HepG2 (cell line): ENCODE measurements around the gene PIGR. TPM values are rescaled to one million over a fixed set of nuclear protein-coding genes. Genes with fewer than 3 reads are reported as not detected.

Experiments used
- GMEB1 ChIP-seq: sonication (generic); formaldehyde crosslinking; IDR thresholded peaks from 2 replicates; pipeline ENCODE4 v1.5.1; 2020; ENCODE audit warnings: missing genetic modification reagents, mild to moderate bottlenecking, borderline replicate concordance
- IRX3 ChIP-seq: sonication (generic); formaldehyde crosslinking; IDR thresholded peaks from 2 replicates; pipeline ENCODE4 v1.8.1; 2023; ENCODE audit warnings: mild to moderate bottlenecking, low read depth, missing genetic modification reagents, borderline replicate concordance
- JUND ChIP-seq: sonication (generic); formaldehyde crosslinking; IDR thresholded peaks from 2 replicates; pipeline ENCODE4 v1.8.0; 2022; ENCODE audit warnings: mild to moderate bottlenecking, missing genetic modification reagents
- NFATC3 ChIP-seq: sonication (generic); formaldehyde crosslinking; IDR thresholded peaks from 2 replicates; pipeline ENCODE4 v1.5.1; 2020; ENCODE audit warnings: mild to moderate bottlenecking, missing genetic modification reagents
- NKX3-1 ChIP-seq: sonication (generic); formaldehyde crosslinking; IDR thresholded peaks from 2 replicates; pipeline ENCODE4 v1.5.0; 2020; ENCODE audit warnings: missing genetic modification reagents
- NR3C1 ChIP-seq: sonication (generic); formaldehyde crosslinking; IDR thresholded peaks from 2 replicates; pipeline ENCODE4 v1.4.0; 2020; ENCODE audit warnings: missing genetic modification reagents
- PTBP1 ChIP-seq: fragments of 200-400 bp; formaldehyde crosslinking; IDR thresholded peaks from 2 replicates; pipeline ENCODE4 v1.6.1; 2018; ENCODE audit warnings: low read length, low read depth; ENCODE audit not compliant: poor library complexity, severe bottlenecking
- RCOR2 ChIP-seq: IDR thresholded peaks from 2 replicates; pipeline ENCODE4 v1.6.1; 2016; ENCODE audit warnings: missing biosample characterization, missing genetic modification reagents
- RFX1 ChIP-seq: fragments of 450-650 bp; IDR thresholded peaks from 2 replicates; pipeline ENCODE4 v1.6.1; 2017
- SIN3A ChIP-seq: IDR thresholded peaks from 2 replicates; pipeline ENCODE4 v1.6.1; 2011; ENCODE audit warnings: low read depth, mild to moderate bottlenecking, control low read depth, low read length, borderline replicate concordance
- SP1 ChIP-seq, 2 experiments: fragments of 450-650 bp in 1 of 2; sonication (generic) in 1 of 2; formaldehyde crosslinking in 1 of 2; IDR thresholded peaks; 2 replicates each; pipeline versions ENCODE4 v1.4.0 to v1.6.1; 2016 to 2020; ENCODE audit warnings: missing genetic modification reagents in 1 of 2
- TEAD3 ChIP-seq: optimal IDR thresholded peaks from 2 replicates; pipeline ENCODE3; 2016; ENCODE audit warnings: borderline replicate concordance
- ZBTB20 ChIP-seq: sonication (generic); formaldehyde crosslinking; IDR thresholded peaks from 2 replicates; pipeline ENCODE4 v1.8.1; 2023; ENCODE audit warnings: missing genetic modification reagents, low read depth, mild to moderate bottlenecking, borderline replicate concordance
- ZNF136 ChIP-seq: sonication (generic); formaldehyde crosslinking; IDR thresholded peaks from 2 replicates; pipeline ENCODE4 v1.8.1; 2022; ENCODE audit warnings: low read depth, mild to moderate bottlenecking, moderate library complexity, missing genetic modification reagents
- ZNF335 ChIP-seq: sonication (generic); formaldehyde crosslinking; IDR thresholded peaks from 2 replicates; pipeline ENCODE4 v1.4.0; 2020; ENCODE audit warnings: missing genetic modification reagents
- ZNF614 ChIP-seq: IDR thresholded peaks from 2 replicates; pipeline ENCODE4 v1.6.1; 2018; ENCODE audit warnings: missing biosample characterization, missing genetic modification reagents, inconsistent platforms, borderline replicate concordance
- ZNF720 ChIP-seq: sonication (generic); formaldehyde crosslinking; IDR thresholded peaks from 2 replicates; pipeline ENCODE4 v1.4.0; 2020; ENCODE audit warnings: missing genetic modification reagents
- ZNF746 ChIP-seq: sonication (generic); formaldehyde crosslinking; IDR thresholded peaks from 2 replicates; pipeline ENCODE4 v1.8.0; 2022; ENCODE audit warnings: mild to moderate bottlenecking, missing genetic modification reagents
- ZNF747 ChIP-seq: sonication (generic); formaldehyde crosslinking; IDR thresholded peaks from 2 replicates; pipeline ENCODE4 v1.8.1; 2023; ENCODE audit warnings: missing genetic modification reagents, mild to moderate bottlenecking, borderline replicate concordance
- polyA plus RNA-seq, 8 experiments: library from polyadenylated mRNA; depleted of rRNA in 3 of 8; stranded (reverse) in 7 of 8; unstranded in 1 of 8; fragments of >200 nt; fragmentation: Illumina TruSeq in 4 of 8; extraction: Trizol in 4 of 8; gene quantifications; 2 replicates each; pipeline versions ENCODE4 v1.2.1 to v1.2.3, GENCODE V29; 2011 to 2016; ENCODE audit warnings: low read depth in 4 of 8, missing spikeins in 1 of 8, mixed read lengths in 1 of 8; ENCODE audit not compliant: insufficient read depth in 1 of 8
- total RNA-seq, 5 experiments: library from RNA; depleted of rRNA; stranded (reverse); fragments of >200 nt; fragmentation: Illumina TruSeq; extraction: Trizol; gene quantifications; 2 replicates each; pipeline ENCODE4 v1.2.3, GENCODE V29; 2016; ENCODE audit warnings: low read depth in 1 of 5
- TF ChIP-seq, protein P1 (sequence below): sonication (generic); formaldehyde crosslinking; IDR thresholded peaks from 2 replicates; pipeline ENCODE4 v1.5.1; 2020; ENCODE audit warnings: missing genetic modification reagents, mild to moderate bottlenecking, borderline replicate concordance
- TF ChIP-seq, protein P2 (sequence below): sonication (generic); formaldehyde crosslinking; IDR thresholded peaks from 2 replicates; pipeline ENCODE4 v1.5.0; 2020; ENCODE audit warnings: mild to moderate bottlenecking, missing genetic modification reagents, borderline replicate concordance
- TF ChIP-seq, protein P3 (sequence below): sonication (generic); formaldehyde crosslinking; IDR thresholded peaks from 2 replicates; pipeline ENCODE4 v1.4.0; 2020; ENCODE audit warnings: low read depth, mild to moderate bottlenecking, missing genetic modification reagents

PIGR gene
- total and polyA plus RNA-seq, 2 of the 13 experiments (the other 11 are each of a cell fraction or from before 2014, with no cell fraction given) = not detected

DNA sequence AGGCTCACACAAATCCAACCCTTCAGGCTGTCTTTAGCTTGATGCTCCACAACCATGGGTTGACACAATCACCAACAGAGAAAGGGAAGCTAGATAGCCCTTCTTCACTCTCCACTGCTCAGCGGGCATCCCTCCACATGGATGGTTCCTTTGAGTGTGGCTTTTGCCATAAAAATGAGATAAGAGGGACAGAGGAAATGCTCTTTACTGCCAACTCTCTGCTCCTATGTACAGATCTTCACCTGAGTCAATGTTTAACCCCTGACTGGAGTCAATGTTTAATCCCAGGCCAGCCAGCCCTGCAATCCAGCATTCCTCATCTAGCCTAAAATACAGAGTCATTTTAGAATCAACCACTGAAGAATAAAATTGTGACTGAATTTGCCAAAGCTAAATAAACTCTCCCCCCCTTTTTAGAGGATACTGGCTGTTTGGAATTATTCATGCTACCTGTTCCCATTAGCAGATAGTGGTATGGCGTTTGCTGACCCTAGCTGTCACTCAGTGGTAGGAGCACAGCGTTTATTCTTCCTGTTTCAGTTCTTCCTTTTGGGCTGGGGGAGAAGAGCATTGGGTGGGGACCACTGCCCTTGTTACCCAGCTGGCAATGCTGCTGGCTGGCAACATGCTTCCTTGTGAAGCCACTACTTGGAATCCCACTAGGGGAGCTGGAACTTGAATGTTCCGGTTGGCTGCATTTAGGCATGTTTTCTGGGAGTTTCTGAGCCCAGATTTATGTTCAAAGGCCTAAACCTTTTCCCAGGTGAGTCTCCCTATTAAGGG is 5.2 kb upstream of the PIGR start (continued):
- TF ChIP-seq ZBTB20 (CRISPR knock-in tag) = 0 out of 2 replicates have a peak, but pooled peaks have one; percentile 26
- TF ChIP-seq ZNF614 (CRISPR knock-in tag) = 0 out of 2 replicates have a peak, but pooled peaks have one; percentile 44
- no peak; the same call in 1 of the 2 replicates for TF ChIP-seq ZNF136 (CRISPR knock-in tag)
- TF ChIP-seq SIN3A = no peak
- TF ChIP-seq NKX3-1 (CRISPR knock-in tag) = no peak
- TF ChIP-seq, protein P1, sequence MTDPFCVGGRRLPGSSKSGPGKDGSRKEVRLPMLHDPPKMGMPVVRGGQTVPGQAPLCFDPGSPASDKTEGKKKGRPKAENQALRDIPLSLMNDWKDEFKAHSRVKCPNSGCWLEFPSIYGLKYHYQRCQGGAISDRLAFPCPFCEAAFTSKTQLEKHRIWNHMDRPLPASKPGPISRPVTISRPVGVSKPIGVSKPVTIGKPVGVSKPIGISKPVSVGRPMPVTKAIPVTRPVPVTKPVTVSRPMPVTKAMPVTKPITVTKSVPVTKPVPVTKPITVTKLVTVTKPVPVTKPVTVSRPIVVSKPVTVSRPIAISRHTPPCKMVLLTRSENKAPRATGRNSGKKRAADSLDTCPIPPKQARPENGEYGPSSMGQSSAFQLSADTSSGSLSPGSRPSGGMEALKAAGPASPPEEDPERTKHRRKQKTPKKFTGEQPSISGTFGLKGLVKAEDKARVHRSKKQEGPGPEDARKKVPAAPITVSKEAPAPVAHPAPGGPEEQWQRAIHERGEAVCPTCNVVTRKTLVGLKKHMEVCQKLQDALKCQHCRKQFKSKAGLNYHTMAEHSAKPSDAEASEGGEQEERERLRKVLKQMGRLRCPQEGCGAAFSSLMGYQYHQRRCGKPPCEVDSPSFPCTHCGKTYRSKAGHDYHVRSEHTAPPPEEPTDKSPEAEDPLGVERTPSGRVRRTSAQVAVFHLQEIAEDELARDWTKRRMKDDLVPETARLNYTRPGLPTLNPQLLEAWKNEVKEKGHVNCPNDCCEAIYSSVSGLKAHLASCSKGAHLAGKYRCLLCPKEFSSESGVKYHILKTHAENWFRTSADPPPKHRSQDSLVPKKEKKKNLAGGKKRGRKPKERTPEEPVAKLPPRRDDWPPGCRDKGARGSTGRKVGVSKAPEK (CRISPR knock-in tag) = no peak
- no peak for TF ChIP-seq RFX1
- TF ChIP-seq ZNF720 = no peak
- TF ChIP-seq ZNF746 (CRISPR knock-in tag) = no peak
- no peak for TF ChIP-seq RCOR2 (CRISPR knock-in tag)
- no peak for TF ChIP-seq NFATC3 (CRISPR knock-in tag)
- TF ChIP-seq SP1 (IDR thresholded peaks at IDR 0.05) = no peak
- no peak for TF ChIP-seq SP1 (CRISPR knock-in tag; IDR thresholded peaks at IDR 0.05)
- TF ChIP-seq, protein P2, sequence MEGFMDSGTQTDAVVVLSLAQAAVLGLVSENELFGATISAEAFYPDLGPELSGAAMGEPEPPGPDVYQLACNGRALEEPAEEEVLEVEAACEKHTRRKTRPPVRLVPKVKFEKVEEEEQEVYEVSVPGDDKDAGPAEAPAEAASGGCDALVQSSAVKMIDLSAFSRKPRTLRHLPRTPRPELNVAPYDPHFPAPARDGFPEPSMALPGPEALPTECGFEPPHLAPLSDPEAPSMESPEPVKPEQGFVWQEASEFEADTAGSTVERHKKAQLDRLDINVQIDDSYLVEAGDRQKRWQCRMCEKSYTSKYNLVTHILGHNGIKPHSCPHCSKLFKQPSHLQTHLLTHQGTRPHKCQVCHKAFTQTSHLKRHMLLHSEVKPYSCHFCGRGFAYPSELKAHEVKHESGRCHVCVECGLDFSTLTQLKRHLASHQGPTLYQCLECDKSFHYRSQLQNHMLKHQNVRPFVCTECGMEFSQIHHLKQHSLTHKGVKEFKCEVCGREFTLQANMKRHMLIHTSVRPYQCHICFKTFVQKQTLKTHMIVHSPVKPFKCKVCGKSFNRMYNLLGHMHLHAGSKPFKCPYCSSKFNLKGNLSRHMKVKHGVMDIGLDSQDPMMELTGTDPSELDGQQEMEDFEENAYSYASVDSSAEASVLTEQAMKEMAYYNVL = 0 out of 2 replicates have a peak, but pooled peaks have one; percentile 17
- TF ChIP-seq, protein P3, sequence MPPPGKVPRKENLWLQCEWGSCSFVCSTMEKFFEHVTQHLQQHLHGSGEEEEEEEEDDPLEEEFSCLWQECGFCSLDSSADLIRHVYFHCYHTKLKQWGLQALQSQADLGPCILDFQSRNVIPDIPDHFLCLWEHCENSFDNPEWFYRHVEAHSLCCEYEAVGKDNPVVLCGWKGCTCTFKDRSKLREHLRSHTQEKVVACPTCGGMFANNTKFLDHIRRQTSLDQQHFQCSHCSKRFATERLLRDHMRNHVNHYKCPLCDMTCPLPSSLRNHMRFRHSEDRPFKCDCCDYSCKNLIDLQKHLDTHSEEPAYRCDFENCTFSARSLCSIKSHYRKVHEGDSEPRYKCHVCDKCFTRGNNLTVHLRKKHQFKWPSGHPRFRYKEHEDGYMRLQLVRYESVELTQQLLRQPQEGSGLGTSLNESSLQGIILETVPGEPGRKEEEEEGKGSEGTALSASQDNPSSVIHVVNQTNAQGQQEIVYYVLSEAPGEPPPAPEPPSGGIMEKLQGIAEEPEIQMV (CRISPR knock-in tag) = no peak
- 0 out of 2 replicates have a peak, but pooled peaks have one; percentile 40 for TF ChIP-seq ZNF747 (CRISPR knock-in tag)
- no peak for TF ChIP-seq NR3C1 (CRISPR knock-in tag)
- TF ChIP-seq IRX3 (CRISPR knock-in tag) = no peak
- no peak for TF ChIP-seq JUND
- no peak for TF ChIP-seq ZNF335 (CRISPR knock-in tag)
- TF ChIP-seq TEAD3 (CRISPR knock-in tag) = peak; percentile 30
- TF ChIP-seq GMEB1 = peak; percentile 19; the same call in 1 of the 2 replicates
- TF ChIP-seq PTBP1 = no peak
